ENCODE data around the gene BAD. TPM values are rescaled to one million over a fixed set of nuclear protein-coding genes. Genes with fewer than 3 reads are reported as not detected.

The BAD gene
- total and polyA plus RNA-seq, 10 of the 15 experiments (the other 5 are each of a cell fraction or from before 2014, with no cell fraction given): 1.5 to 67.2 (median 39.6) TPM

GRCh38 chr11:64230171-64230984 lies 54.1 kb downstream of the BAD start, which contains the start of gene DNAJC4 (continued):
- TF ChIP-seq RFX5 (IDR thresholded peaks at IDR 0.05; ENCODE audit: low read depth, low read length): no peak
- TF ChIP-seq ZZZ3 (IDR thresholded peaks at IDR 0.05; ENCODE audit: control insufficient read depth, insufficient read length, low read depth): no peak
- 0 out of 2 replicates have a peak, but pooled peaks have one; percentile 20 for TF ChIP-seq ATF7 (IDR thresholded peaks at IDR 0.05; ENCODE audit: low read depth)
- peak; percentile 50; the same call in 1 of the 2 replicates for TF ChIP-seq ZNF207 (IDR thresholded peaks at IDR 0.05; ENCODE audit: borderline replicate concordance)
- no peak for TF ChIP-seq PRDM15 (CRISPR knock-in tag; IDR thresholded peaks at IDR 0.05)
- no peak for TF ChIP-seq TBL1XR1 (IDR thresholded peaks at IDR 0.05; ENCODE audit: low read depth, low read length)
- TF ChIP-seq IRF4 (IDR thresholded peaks at IDR 0.05; ENCODE audit: low read depth, low read length): no peak
- TF ChIP-seq WRNIP1 (IDR thresholded peaks at IDR 0.05; ENCODE audit: borderline replicate concordance, low read depth, low read length): no peak
- no peak for TF ChIP-seq CHD4 (IDR thresholded peaks at IDR 0.05)
- TF ChIP-seq BACH1 (IDR thresholded peaks at IDR 0.05; ENCODE audit: borderline replicate concordance): peak; percentile 63; the same call in 1 of the 2 replicates
- TF ChIP-seq MYB (IDR thresholded peaks at IDR 0.05; ENCODE audit: borderline replicate concordance, low read depth, low read length): no peak
- no peak for TF ChIP-seq BCLAF1 (IDR thresholded peaks at IDR 0.05)
- no peak for TF ChIP-seq SREBF2 (IDR thresholded peaks at IDR 0.05; ENCODE audit: low read length)
- TF ChIP-seq NR2F1 (conservative IDR thresholded peaks at IDR 0.05): peak; percentile 53; the same call in 1 of the 2 replicates
- no peak for TF ChIP-seq NRF1 (conservative IDR thresholded peaks at IDR 0.05; ENCODE audit: low read depth, low read length)
- TF ChIP-seq STAT1 (conservative IDR thresholded peaks at IDR 0.05): no peak
- TF ChIP-seq SIX5 (IDR thresholded peaks at IDR 0.05; ENCODE audit: low read depth, low read length, severe bottlenecking): no peak
- TF ChIP-seq PKNOX1 (IDR thresholded peaks at IDR 0.05): peak; percentile 84
- no peak for TF ChIP-seq IKZF2 (IDR thresholded peaks at IDR 0.05)
- TF ChIP-seq CREB1 (IDR thresholded peaks at IDR 0.05; ENCODE audit: low read depth): no peak; the same call in none of the 2 replicates
- no peak for TF ChIP-seq ASH2L (IDR thresholded peaks at IDR 0.05; ENCODE audit: borderline replicate concordance, low read depth)
- TF ChIP-seq ATF3 (IDR thresholded peaks at IDR 0.05; ENCODE audit: borderline replicate concordance, extremely low read depth, low read depth, low read length): no peak
- TF ChIP-seq SUZ12 (IDR thresholded peaks at IDR 0.05; ENCODE audit: unreplicated experiment): no peak
